Ammon's horn (tissue), 1 donor: ENCODE data around the gene ZNF513.

Experiments
- DNase-seq: peaks from one replicate; pipeline ENCODE4 v3.0.0-alpha.2; 2016; ENCODE audit warnings: low spot score

The ZNF513 gene

DNA sequence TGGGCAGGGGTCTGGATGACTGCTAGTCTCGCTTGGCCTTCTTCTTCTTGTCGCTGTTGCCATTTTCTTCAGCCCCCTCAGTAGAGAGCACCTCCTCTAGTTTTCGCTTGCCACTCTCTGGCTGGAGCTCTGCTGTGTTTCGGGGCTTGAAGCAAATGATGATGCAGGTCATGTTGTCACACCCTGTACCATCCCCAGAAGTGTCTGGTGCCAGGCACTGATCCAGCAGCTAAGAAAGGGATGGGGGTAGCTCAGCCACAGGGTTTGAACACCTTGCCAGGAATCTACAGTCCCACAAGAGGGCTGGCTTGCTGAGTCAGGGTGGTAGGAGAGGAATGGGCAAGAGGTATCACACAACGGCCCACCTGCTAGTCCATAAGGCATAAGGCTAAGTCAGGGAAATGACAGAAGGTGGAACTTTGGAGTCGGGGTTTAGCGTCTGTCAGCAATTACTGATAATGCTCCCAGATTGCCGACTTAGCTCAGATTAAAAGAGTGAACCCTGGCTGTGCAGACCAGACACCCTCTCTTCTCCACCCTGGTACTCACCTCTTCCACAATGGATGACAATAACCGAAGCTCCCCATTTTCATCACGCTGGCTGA is 1.1 kb upstream of the ZNF513 start:
- no peak for DNase-seq

GRCh38 chr2:27379836-27380625 is 503 bp downstream of the ZNF513 start:
- DNase-seq = peak; percentile 80

GRCh38 chr2:27379383-27379835 is 1.1 kb downstream of the ZNF513 start:
- DNase-seq = no peak

GRCh38 chr2:27378809-27379290 is 1.7 kb downstream of the ZNF513 start:
- DNase-seq = no peak

DNA sequence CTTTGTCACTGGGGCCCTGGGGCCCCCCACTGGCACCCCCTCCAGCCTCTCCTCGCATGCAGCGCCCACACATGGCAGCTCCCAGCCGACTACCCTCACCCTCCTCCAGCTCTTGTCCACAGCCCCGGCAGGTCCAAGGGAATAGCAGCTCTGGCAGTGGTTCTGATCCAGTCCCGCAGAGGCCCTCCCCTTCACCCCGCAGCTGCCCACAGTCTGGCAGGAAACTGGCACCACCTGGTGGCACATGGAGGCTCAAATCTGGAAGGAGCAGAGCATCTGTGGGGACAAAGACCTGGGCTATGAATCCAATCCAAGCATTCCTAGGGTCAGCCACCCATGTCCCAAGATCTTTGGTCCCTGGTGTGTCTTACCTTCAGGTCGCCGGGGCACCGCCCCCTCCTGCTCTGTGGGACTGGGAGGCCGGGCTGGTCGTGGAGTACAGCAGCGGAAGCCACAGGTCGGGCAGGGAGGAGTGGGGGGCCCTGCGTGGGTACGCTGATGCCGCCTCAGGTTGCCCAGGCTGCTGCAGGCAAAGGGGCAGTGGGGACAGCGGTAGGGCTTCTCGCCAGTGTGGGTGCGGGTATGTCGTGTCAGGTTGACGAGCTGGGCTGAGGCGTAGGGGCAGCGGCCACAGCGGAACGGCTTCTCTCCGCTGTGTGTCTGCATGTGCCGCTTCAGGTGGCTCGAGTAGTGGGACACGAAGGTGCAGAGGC is 2.3 kb downstream of the ZNF513 start:
- peak; percentile 22 for DNase-seq

- no peak for DNase-seq
Measured at GRCh38 chr2:27377618-27378095, 2.9 kb downstream of the ZNF513 start.

GRCh38 chr2:27376866-27377617 is 3.5 kb downstream of the ZNF513 start:
- no peak for DNase-seq

GRCh38 chr2:27376151-27376865 is 4.2 kb downstream of the ZNF513 start:
- no peak for DNase-seq

- no peak for DNase-seq
Measured at GRCh38 chr2:27375513-27376099, 4.9 kb downstream of the ZNF513 start.

GRCh38 chr2:27373567-27373966 is 7.0 kb downstream of the ZNF513 start:
- no peak for DNase-seq

GRCh38 chr2:27372937-27373336 is 7.6 kb downstream of the ZNF513 start:
- no peak for DNase-seq

DNA sequence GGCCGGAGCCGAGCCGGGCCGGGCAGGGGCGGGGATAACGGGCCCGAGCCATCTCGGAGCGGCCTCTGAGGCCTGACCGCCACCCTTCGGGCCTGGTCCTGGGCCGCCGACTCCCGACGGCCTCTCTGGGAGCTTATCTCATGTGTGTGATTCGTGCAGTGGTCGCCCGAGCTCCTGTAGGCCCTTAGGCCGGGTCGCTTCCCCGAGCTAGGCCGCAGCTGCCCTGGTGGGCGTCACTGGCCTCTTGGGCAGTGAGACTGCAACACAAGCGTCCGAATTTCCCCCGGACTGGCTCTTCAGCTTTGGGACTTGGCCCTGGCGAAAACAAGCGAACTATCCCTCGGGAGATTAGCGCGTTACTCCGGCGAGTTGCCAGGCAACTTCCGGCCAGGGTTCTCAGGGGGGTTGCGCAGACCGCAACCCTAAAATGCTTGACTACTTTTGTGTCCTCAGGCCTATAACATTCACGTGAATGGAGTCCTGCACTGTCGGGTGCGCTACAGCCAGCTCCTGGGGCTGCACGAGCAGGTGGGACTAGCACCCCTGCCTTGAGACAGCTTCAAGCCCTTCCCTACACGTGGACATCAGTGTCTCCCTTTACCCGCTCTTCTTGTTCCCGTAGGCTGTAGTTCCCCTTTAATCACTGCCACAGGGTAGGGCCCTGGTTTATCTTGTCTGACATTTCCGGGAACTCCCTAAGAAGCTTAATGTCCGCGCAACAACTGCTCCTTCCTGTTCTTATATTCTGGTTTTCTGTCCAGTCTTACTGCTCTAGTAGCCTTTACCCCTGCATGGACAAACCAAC is 9.5 kb downstream of the ZNF513 start:
- peak; percentile 29 for DNase-seq

GRCh38 chr2:27370026-27370815 is 10.3 kb downstream of the ZNF513 start, which contains the start of the genes EIF2B4 and SNX17:
Gene EIF2B4 (minus strand): TSS chr2:27370338. CDS start chr2:27370314, 24 bp downstream.
Gene SNX17 (plus strand): TSS chr2:27370616. CDS start chr2:27370744, 128 bp downstream.
- DNase-seq = peak; percentile 99

GRCh38 chr2:27369471-27370025 is 11.0 kb downstream of the ZNF513 start:
- peak; percentile 64 for DNase-seq

DNA sequence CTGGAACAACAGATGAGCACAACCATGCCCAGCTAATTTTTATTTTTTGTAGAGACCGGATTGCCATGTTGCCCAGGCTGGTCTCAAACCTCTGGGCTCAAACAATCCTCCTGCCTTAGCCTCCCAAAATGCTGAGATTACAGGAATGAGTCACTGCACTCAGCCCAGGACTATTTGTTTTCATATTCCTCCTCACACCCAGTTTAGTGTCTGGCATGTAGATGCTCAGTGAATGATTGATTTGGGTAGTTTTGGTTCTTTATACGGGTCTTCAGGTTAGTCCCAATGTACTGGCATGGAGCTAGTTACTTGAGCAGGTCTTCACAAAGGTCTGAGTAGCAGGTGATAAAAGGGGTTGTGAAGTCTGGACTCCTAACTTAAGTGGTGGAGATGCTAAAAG is 16.6 kb downstream of the ZNF513 start:
- no peak for DNase-seq

DNA sequence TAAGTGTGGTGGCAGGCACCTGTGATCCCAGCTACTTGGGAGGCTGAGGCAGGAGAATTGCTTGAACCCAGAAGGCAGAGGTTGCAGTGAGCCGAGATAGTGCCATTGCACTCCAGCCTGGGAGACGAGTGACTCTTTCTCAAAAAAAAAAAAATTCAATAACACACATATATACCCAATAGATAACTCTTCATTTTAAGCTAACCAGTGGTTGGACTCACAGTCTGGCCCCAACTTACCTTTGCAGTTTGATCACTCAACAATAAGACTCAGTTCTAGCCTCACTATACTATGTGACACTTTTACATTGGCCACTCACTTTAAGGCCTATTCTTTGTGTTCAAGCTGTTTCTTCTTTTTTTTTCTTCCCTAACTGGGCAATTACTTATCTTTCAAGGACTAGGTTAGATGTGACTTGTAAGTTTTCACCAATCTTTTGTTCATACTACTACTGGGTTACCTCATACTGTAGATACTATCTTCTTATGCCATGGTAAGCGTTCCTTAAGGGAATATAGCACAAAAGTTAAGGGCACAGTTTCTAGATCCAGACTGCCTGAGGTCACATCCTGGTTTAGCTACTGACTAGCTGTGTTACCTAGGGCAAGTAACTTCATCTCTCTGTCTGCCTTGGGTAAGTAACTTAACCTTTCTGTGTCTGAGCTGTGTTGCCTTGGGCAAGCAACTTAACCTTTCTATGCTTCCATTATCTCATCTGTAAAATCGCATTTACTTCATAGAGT is 17.7 kb downstream of the ZNF513 start:
- DNase-seq = no peak

- DNase-seq = peak; percentile 97
Measured at GRCh38 chr2:27356382-27357181, 24.0 kb downstream of the ZNF513 start, which contains the start of gene GTF3C2. Gene GTF3C2 (minus strand): TSS chr2:27356764. CDS start chr2:27343554, 13,210 bp downstream.
